ENCODE data around the gene KCNK1. TPM values are rescaled to one million over a fixed set of nuclear protein-coding genes. Genes with fewer than 3 reads are reported as not detected.

KCNK1 gene
- polyA plus RNA-seq, 1 donor from 2014 or later: 1.8 TPM

GRCh38 chr1:233657466-233657865, 43.6 kb downstream of the KCNK1 start:
- Histone ChIP-seq H4K20me1 (ENCODE audit: insufficient read depth) (no peaks in the 10 kb centered on the region), H3K9me3 (ENCODE audit: low read length) (no peaks in the 10 kb centered on the region), H3K27me3 (ENCODE audit: insufficient read depth, low read depth, low read length) (no peaks in the 10 kb centered on the region), H3K9me2 (ENCODE audit: insufficient read depth, low read length) (no peaks in the 10 kb centered on the region), H3K4me2 (ENCODE audit: low read length) (no peak overlapping the region), H2AFZ (ENCODE audit: low read depth, low read length) (no peak overlapping the region), H3K4me3 (ENCODE audit: low read length) (no peak overlapping the region), H3K79me2 (replicated peaks; ENCODE audit: insufficient read depth, low read length) (no peaks in the 10 kb centered on the region), H3K27ac (ENCODE audit: low read length) (no peak overlapping the region), H3K9ac (ENCODE audit: low read length) (no peak overlapping the region), H3F3A (ENCODE audit: insufficient read depth, low read length, poor library complexity, severe bottlenecking) (no peaks in the 10 kb centered on the region), H3K36me3 (ENCODE audit: insufficient read depth, low read length) (no peaks in the 10 kb centered on the region)
- TF ChIP-seq EZH2 (IDR thresholded peaks at IDR 0.05; ENCODE audit: borderline replicate concordance, insufficient read depth, low read length, poor library complexity, severe bottlenecking) (no peak), MXI1 (conservative IDR thresholded peaks at IDR 0.05; ENCODE audit: poor library complexity, severe bottlenecking) (no peak), RAD21 (conservative IDR thresholded peaks at IDR 0.05) (no peak), TAF1 (IDR thresholded peaks at IDR 0.05; ENCODE audit: low read depth) (no peak), EP300 (conservative IDR thresholded peaks at IDR 0.05; ENCODE audit: poor library complexity, severe bottlenecking) (no peak)

GRCh38 chr1:233659495-233659894, 45.6 kb downstream of the KCNK1 start:
- no peaks in the 10 kb centered on the region for H3K9me3 ChIP-seq (ENCODE audit: low read length)
- H3K4me3 ChIP-seq (ENCODE audit: low read length): no peak overlapping the region
- no peak overlapping the region for H3K9ac ChIP-seq (ENCODE audit: low read length)
- H3K79me2 ChIP-seq (replicated peaks; ENCODE audit: insufficient read depth, low read length): no peaks in the 10 kb centered on the region
- no peak overlapping the region for H2AFZ ChIP-seq (ENCODE audit: low read depth, low read length)
- no peak overlapping the region for H3K4me2 ChIP-seq (ENCODE audit: low read length)
- H3K27me3 ChIP-seq (ENCODE audit: insufficient read depth, low read depth, low read length): no peaks in the 10 kb centered on the region
- no peaks in the 10 kb centered on the region for H4K20me1 ChIP-seq (ENCODE audit: insufficient read depth)
- TF ChIP-seq EZH2 (IDR thresholded peaks at IDR 0.05; ENCODE audit: borderline replicate concordance, insufficient read depth, low read length, poor library complexity, severe bottlenecking) (no peak), POLR2AphosphoS5 (IDR thresholded peaks at IDR 0.05) (peak; percentile 11), EP300 (conservative IDR thresholded peaks at IDR 0.05; ENCODE audit: poor library complexity, severe bottlenecking) (peak; percentile 23), TAF1 (IDR thresholded peaks at IDR 0.05; ENCODE audit: low read depth) (no peak), RAD21 (conservative IDR thresholded peaks at IDR 0.05) (no peak), MXI1 (conservative IDR thresholded peaks at IDR 0.05; ENCODE audit: poor library complexity, severe bottlenecking) (no peak), CTCF (IDR thresholded peaks at IDR 0.05; ENCODE audit: poor library complexity, severe bottlenecking) (no peak), SMC3 (conservative IDR thresholded peaks at IDR 0.05; ENCODE audit: poor library complexity) (no peak)
- TF ChIP-seq, protein P1, sequence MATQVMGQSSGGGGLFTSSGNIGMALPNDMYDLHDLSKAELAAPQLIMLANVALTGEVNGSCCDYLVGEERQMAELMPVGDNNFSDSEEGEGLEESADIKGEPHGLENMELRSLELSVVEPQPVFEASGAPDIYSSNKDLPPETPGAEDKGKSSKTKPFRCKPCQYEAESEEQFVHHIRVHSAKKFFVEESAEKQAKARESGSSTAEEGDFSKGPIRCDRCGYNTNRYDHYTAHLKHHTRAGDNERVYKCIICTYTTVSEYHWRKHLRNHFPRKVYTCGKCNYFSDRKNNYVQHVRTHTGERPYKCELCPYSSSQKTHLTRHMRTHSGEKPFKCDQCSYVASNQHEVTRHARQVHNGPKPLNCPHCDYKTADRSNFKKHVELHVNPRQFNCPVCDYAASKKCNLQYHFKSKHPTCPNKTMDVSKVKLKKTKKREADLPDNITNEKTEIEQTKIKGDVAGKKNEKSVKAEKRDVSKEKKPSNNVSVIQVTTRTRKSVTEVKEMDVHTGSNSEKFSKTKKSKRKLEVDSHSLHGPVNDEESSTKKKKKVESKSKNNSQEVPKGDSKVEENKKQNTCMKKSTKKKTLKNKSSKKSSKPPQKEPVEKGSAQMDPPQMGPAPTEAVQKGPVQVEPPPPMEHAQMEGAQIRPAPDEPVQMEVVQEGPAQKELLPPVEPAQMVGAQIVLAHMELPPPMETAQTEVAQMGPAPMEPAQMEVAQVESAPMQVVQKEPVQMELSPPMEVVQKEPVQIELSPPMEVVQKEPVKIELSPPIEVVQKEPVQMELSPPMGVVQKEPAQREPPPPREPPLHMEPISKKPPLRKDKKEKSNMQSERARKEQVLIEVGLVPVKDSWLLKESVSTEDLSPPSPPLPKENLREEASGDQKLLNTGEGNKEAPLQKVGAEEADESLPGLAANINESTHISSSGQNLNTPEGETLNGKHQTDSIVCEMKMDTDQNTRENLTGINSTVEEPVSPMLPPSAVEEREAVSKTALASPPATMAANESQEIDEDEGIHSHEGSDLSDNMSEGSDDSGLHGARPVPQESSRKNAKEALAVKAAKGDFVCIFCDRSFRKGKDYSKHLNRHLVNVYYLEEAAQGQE (IDR thresholded peaks at IDR 0.05; ENCODE audit: borderline replicate concordance): no peak
- H3K9me2 ChIP-seq (ENCODE audit: insufficient read depth, low read length): no peaks in the 10 kb centered on the region
- no peaks in the 10 kb centered on the region for H3F3A ChIP-seq (ENCODE audit: insufficient read depth, low read length, poor library complexity, severe bottlenecking)
- no peak overlapping the region for H3K27ac ChIP-seq (ENCODE audit: low read length)
- H3K36me3 ChIP-seq (ENCODE audit: insufficient read depth, low read length): no peaks in the 10 kb centered on the region
